Measurements from ENCODE around the gene CNKSR3.

The CNKSR3 gene

GRCh38 chr6:154414021-154414813 is 96.3 kb downstream of the CNKSR3 start:
- no peak for DNase-seq (ENCODE audit: low read depth in 2 of 2)

GRCh38 chr6:154412106-154412820 is 98.2 kb downstream of the CNKSR3 start:
- no peak for DNase-seq (ENCODE audit: low read depth in 2 of 2)

GRCh38 chr6:154411076-154411475 is 99.4 kb downstream of the CNKSR3 start:
- DNase-seq (ENCODE audit: low read depth in 2 of 2), result no peak

- no peak for DNase-seq (ENCODE audit: low read depth in 2 of 2)
These were observed 99.8 kb downstream of the CNKSR3 start for GRCh38 chr6:154410619-154411072.

GRCh38 chr6:154408891-154409500 is 101.5 kb downstream of the CNKSR3 start:
- DNase-seq (ENCODE audit: low read depth in 2 of 2), result no peak

- DNase-seq (ENCODE audit: low read depth in 2 of 2), result no peak
These were observed 103.0 kb downstream of the CNKSR3 start for GRCh38 chr6:154407440-154407839.

GRCh38 chr6:154406869-154407268 is 103.6 kb downstream of the CNKSR3 start:
- DNase-seq (ENCODE audit: low read depth in 2 of 2), result no peak

- DNase-seq (ENCODE audit: low read depth in 2 of 2), result no peak
These were observed 104.2 kb downstream of the CNKSR3 start for GRCh38 chr6:154406301-154406700.

GRCh38 chr6:154404791-154405400 is 105.6 kb downstream of the CNKSR3 start:
- DNase-seq (ENCODE audit: low read depth in 2 of 2), result no peak

- DNase-seq (ENCODE audit: low read depth in 2 of 2), result no peak
These were observed 106.7 kb downstream of the CNKSR3 start for GRCh38 chr6:154403788-154404187.

- DNase-seq (ENCODE audit: low read depth in 2 of 2), result no peak
These were observed 108.3 kb downstream of the CNKSR3 start for GRCh38 chr6:154402081-154402780.

- DNase-seq (ENCODE audit: low read depth in 2 of 2), result no peak
These were observed 111.4 kb downstream of the CNKSR3 start for GRCh38 chr6:154399097-154399496.

GRCh38 chr6:154397491-154398195 is 112.8 kb downstream of the CNKSR3 start:
- DNase-seq (ENCODE audit: low read depth in 2 of 2), result no peak

GRCh38 chr6:154395878-154396277 is 114.6 kb downstream of the CNKSR3 start:
- no peak for DNase-seq (ENCODE audit: low read depth in 2 of 2)

- DNase-seq (ENCODE audit: low read depth in 2 of 2), result no peak
These were observed 115.2 kb downstream of the CNKSR3 start for GRCh38 chr6:154395316-154395715.

- no peak for DNase-seq (ENCODE audit: low read depth in 2 of 2)
These were observed 115.9 kb downstream of the CNKSR3 start for GRCh38 chr6:154394571-154394970.

GRCh38 chr6:154390034-154390433 is 120.5 kb downstream of the CNKSR3 start:
- DNase-seq (ENCODE audit: low read depth in 2 of 2), result no peak

GRCh38 chr6:154388803-154389202 is 121.7 kb downstream of the CNKSR3 start:
- DNase-seq (ENCODE audit: low read depth in 2 of 2), result no peak

- DNase-seq (ENCODE audit: low read depth in 2 of 2), result no peak
These were observed 123.4 kb downstream of the CNKSR3 start for GRCh38 chr6:154386848-154387717.

- DNase-seq (ENCODE audit: low read depth in 2 of 2), result no peak
These were observed 126.3 kb downstream of the CNKSR3 start for GRCh38 chr6:154384191-154384590.
